ENCODE measurements around the gene SMURF2. TPM values are rescaled to one million over a fixed set of nuclear protein-coding genes. Genes with fewer than 3 reads are reported as not detected.

The SMURF2 gene
- total RNA-seq, 6 experiments from 2014 or later = 2.5 to 6.8 (median 4.0) TPM

GRCh38 chr17:64531955-64532371, 130.1 kb downstream of the SMURF2 start:
- Histone ChIP-seq H3K27ac (no peak overlapping the region), H3K4me1 (no peaks in the 10 kb centered on the region), H3K27me3 (no peaks in the 10 kb centered on the region), H3K9me3 (no peaks in the 10 kb centered on the region), H3K36me3 (peaks cover 16 to 97% (median 55%) of the 10 kb centered on the region in 4 donors), H3K4me3 (no peak overlapping the region)
- TF ChIP-seq POLR2A (IDR thresholded peaks at IDR 0.05) = no peak
- no peak for TF ChIP-seq CTCF (IDR thresholded peaks at IDR 0.05)
- 73% methylated on average over 3 of the region's 5 CpGs for WGBS (ENCODE audit: insufficient coverage, low coverage, low lambda C conversion rate, missing lambda C conversion rate)
- ATAC-seq (no peak), DNase-seq (no peak)
- intact Hi-C loops (cut with DNase I) = no loop called here

GRCh38 chr17:64529221-64529620, 132.9 kb downstream of the SMURF2 start:
- Histone ChIP-seq H3K9me3 (no peaks in the 10 kb centered on the region), H3K27me3 (no peaks in the 10 kb centered on the region), H3K4me3 (no peak overlapping the region), H3K4me1 (no peaks in the 10 kb centered on the region), H3K36me3 (peaks cover 18 to 97% (median 61%) of the 10 kb centered on the region in 4 donors), H3K27ac (no peak overlapping the region)
- TF ChIP-seq CTCF (IDR thresholded peaks at IDR 0.05) (no peak), POLR2A (IDR thresholded peaks at IDR 0.05) (no peak)
- 93% methylated on average over 5 of the region's 5 CpGs for WGBS (ENCODE audit: insufficient coverage, low coverage, low lambda C conversion rate, missing lambda C conversion rate)
- DNase-seq = no peak
- intact Hi-C loops (cut with DNase I) = no loop called here
- ATAC-seq = no peak

GRCh38 chr17:64527914-64528313, 134.2 kb downstream of the SMURF2 start:
- no peaks in the 10 kb centered on the region for H3K9me3 ChIP-seq
- no peak overlapping the region for H3K4me3 ChIP-seq
- no peak for ATAC-seq
- no peak for DNase-seq
- no peaks in the 10 kb centered on the region for H3K27me3 ChIP-seq
- intact Hi-C loops (cut with DNase I) = no loop called here
- H3K4me1 ChIP-seq = no peaks in the 10 kb centered on the region
- H3K27ac ChIP-seq = no peak overlapping the region
- 100% methylated on average over 2 of the region's 2 CpGs for WGBS (ENCODE audit: insufficient coverage, low coverage, low lambda C conversion rate, missing lambda C conversion rate)
- H3K36me3 ChIP-seq = peaks cover 18 to 100% (median 67%) of the 10 kb centered on the region in 4 donors
- TF ChIP-seq CTCF (IDR thresholded peaks at IDR 0.05) = no peak
- TF ChIP-seq POLR2A (IDR thresholded peaks at IDR 0.05) = no peak

- intact Hi-C loops (cut with DNase I) = no loop called here
- no peaks in the 10 kb centered on the region for H3K27me3 ChIP-seq
- DNase-seq (no peak), ATAC-seq (no peak)
- TF ChIP-seq CTCF (IDR thresholded peaks at IDR 0.05) = no peak
- no peak for TF ChIP-seq POLR2A (IDR thresholded peaks at IDR 0.05)
- no peaks in the 10 kb centered on the region for H3K4me1 ChIP-seq
- H3K4me3 ChIP-seq = no peak overlapping the region
- WGBS (ENCODE audit: insufficient coverage, low coverage, low lambda C conversion rate, missing lambda C conversion rate) = 96% methylated on average over 4 of the region's 6 CpGs
- no peak overlapping the region for H3K27ac ChIP-seq
- H3K36me3 ChIP-seq = peaks cover 0 to 99% (median 33%) of the 10 kb centered on the region in 4 donors
- H3K9me3 ChIP-seq = no peaks in the 10 kb centered on the region
Observed at GRCh38 chr17:64520359-64520758, 141.7 kb downstream of the SMURF2 start.

- H3K36me3 ChIP-seq = peaks cover 0 to 98% (median 34%) of the 10 kb centered on the region in 4 donors
- TF ChIP-seq POLR2A (IDR thresholded peaks at IDR 0.05) = no peak
- TF ChIP-seq CTCF (IDR thresholded peaks at IDR 0.05) = no peak
- no peaks in the 10 kb centered on the region for H3K9me3 ChIP-seq
- H3K27ac ChIP-seq = no peak overlapping the region
- ATAC-seq = no peak
- no peaks in the 10 kb centered on the region for H3K4me1 ChIP-seq
- DNase-seq = no peak
- no peaks in the 10 kb centered on the region for H3K27me3 ChIP-seq
- 88% methylated on average over 6 of the region's 6 CpGs for WGBS (ENCODE audit: insufficient coverage, low coverage, low lambda C conversion rate, missing lambda C conversion rate)
- intact Hi-C loops (cut with DNase I) = no loop called here
- H3K4me3 ChIP-seq = no peak overlapping the region
Observed at GRCh38 chr17:64519601-64520000, 142.5 kb downstream of the SMURF2 start.
